PFSK-1 (cell line): ENCODE results near the gene TSTD2.

Source experiments
- POLR2AphosphoS5 ChIP-seq: IDR thresholded peaks from 2 replicates; pipeline ENCODE4 v1.6.1; 2012; ENCODE audit warnings: low read depth, mild to moderate bottlenecking, control low read depth, low read length, moderate library complexity
- SIN3A ChIP-seq: IDR thresholded peaks from 2 replicates; pipeline ENCODE4 v1.6.1; 2012; ENCODE audit warnings: mild to moderate bottlenecking, low read length, moderate library complexity, borderline replicate concordance; ENCODE audit not compliant: insufficient read depth
- TAF1 ChIP-seq: IDR thresholded peaks from 2 replicates; pipeline ENCODE4 v1.6.1; 2012; ENCODE audit warnings: low read length, control low read depth, borderline replicate concordance; ENCODE audit not compliant: insufficient read depth

DNA sequence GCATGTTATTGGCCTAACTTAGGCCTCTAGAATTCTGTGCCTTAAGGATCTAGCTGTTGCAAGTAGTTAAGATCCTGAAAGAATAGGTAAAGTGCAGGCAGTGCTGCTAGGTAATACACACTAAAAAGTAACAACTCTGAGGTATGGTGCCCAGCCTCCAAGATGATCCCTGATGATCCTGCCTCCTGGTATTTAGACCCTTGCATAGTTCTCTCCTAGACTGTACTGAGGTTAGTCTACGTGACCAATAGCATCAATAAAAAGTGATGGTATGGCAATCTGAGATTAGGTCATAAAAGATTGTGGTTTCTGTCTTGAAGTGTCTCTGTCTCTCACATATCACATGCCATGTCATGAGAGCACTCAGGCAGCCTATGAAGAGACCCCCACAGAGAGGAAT is 9.2 kb downstream of the TSTD2 start:
- TF ChIP-seq POLR2AphosphoS5 (no peak), SIN3A (no peak), TAF1 (no peak)
